GM23338 (cell line): ENCODE results near the gene GALNT7. TPM values are rescaled to one million over a fixed set of nuclear protein-coding genes. Genes with fewer than 3 reads are reported as not detected.

Experiments used
- EZH2phosphoT487 ChIP-seq: fragments of 200-600 bp; sonication (generic); IDR thresholded peaks from one replicate; pipeline ENCODE4 v1.8.1; 2018; ENCODE audit warnings: antibody characterized with exemption; ENCODE audit not compliant: unreplicated experiment
- JUNB ChIP-seq: IDR thresholded peaks from one replicate; pipeline ENCODE4 v1.6.1; 2016; ENCODE audit warnings: antibody characterized with exemption; ENCODE audit not compliant: unreplicated experiment
- polyA plus RNA-seq: library from polyadenylated mRNA; unstranded; fragments of >200 nt; fragmentation: Nextera tagmentation; extraction: Ambion mirVana; gene quantifications from 2 replicates; pipeline ENCODE4 v1.2.1, GENCODE V29; 2016
- total RNA-seq: library from RNA; depleted of rRNA; stranded (reverse); fragments of >200 nt; shearing (Covaris generic); gene quantifications from 2 replicates; pipeline ENCODE4 v1.2.3, GENCODE V29; 2014
- TF ChIP-seq, protein P1 (sequence below): fragments of 250-450 bp; sonication (Bioruptor Pico); IDR thresholded peaks from 2 replicates; pipeline ENCODE4 v1.5.0; 2020; ENCODE audit warnings: mild to moderate bottlenecking, moderate library complexity
- TF ChIP-seq, protein P2 (sequence below): IDR thresholded peaks from one replicate; pipeline ENCODE4 v1.6.1; 2018; ENCODE audit warnings: antibody characterized with exemption; ENCODE audit not compliant: unreplicated experiment
- TF ChIP-seq, protein P3 (sequence below), 2 experiments: fragments of 200-600 bp in 1 of 2; sonication (generic) in 1 of 2; conservative IDR thresholded peaks; 2 replicates each; pipeline versions ENCODE4 v1.5.1 to v1.6.1; 2016 to 2017; ENCODE audit warnings: antibody characterized with exemption in 2 of 2, low read depth in 2 of 2, mild to moderate bottlenecking in 2 of 2, moderate library complexity in 1 of 2

The GALNT7 gene
- total and polyA plus RNA-seq, 2 experiments from 2014 or later: 31.8 to 72.2 TPM

DNA sequence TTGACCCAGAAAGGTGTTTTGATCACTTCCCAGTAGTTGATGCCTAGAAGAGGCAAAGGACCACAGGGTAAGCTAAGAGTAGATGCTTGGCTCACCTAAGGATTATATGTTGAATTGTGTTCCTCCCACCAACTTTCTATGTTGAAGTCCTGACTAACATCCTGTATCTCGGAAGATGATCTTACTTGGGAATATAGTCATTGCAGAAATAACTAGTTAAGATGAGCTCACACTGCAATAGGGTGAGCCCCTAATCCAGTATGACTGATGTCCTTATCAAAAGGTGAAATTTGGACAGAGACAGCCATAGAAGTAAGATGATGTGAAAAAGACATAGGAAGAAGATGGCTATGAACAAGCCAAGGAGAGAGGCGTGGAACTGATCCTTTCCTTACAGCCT, 168.9 kb downstream of the GALNT7 start (continued):
- TF ChIP-seq, protein P1, sequence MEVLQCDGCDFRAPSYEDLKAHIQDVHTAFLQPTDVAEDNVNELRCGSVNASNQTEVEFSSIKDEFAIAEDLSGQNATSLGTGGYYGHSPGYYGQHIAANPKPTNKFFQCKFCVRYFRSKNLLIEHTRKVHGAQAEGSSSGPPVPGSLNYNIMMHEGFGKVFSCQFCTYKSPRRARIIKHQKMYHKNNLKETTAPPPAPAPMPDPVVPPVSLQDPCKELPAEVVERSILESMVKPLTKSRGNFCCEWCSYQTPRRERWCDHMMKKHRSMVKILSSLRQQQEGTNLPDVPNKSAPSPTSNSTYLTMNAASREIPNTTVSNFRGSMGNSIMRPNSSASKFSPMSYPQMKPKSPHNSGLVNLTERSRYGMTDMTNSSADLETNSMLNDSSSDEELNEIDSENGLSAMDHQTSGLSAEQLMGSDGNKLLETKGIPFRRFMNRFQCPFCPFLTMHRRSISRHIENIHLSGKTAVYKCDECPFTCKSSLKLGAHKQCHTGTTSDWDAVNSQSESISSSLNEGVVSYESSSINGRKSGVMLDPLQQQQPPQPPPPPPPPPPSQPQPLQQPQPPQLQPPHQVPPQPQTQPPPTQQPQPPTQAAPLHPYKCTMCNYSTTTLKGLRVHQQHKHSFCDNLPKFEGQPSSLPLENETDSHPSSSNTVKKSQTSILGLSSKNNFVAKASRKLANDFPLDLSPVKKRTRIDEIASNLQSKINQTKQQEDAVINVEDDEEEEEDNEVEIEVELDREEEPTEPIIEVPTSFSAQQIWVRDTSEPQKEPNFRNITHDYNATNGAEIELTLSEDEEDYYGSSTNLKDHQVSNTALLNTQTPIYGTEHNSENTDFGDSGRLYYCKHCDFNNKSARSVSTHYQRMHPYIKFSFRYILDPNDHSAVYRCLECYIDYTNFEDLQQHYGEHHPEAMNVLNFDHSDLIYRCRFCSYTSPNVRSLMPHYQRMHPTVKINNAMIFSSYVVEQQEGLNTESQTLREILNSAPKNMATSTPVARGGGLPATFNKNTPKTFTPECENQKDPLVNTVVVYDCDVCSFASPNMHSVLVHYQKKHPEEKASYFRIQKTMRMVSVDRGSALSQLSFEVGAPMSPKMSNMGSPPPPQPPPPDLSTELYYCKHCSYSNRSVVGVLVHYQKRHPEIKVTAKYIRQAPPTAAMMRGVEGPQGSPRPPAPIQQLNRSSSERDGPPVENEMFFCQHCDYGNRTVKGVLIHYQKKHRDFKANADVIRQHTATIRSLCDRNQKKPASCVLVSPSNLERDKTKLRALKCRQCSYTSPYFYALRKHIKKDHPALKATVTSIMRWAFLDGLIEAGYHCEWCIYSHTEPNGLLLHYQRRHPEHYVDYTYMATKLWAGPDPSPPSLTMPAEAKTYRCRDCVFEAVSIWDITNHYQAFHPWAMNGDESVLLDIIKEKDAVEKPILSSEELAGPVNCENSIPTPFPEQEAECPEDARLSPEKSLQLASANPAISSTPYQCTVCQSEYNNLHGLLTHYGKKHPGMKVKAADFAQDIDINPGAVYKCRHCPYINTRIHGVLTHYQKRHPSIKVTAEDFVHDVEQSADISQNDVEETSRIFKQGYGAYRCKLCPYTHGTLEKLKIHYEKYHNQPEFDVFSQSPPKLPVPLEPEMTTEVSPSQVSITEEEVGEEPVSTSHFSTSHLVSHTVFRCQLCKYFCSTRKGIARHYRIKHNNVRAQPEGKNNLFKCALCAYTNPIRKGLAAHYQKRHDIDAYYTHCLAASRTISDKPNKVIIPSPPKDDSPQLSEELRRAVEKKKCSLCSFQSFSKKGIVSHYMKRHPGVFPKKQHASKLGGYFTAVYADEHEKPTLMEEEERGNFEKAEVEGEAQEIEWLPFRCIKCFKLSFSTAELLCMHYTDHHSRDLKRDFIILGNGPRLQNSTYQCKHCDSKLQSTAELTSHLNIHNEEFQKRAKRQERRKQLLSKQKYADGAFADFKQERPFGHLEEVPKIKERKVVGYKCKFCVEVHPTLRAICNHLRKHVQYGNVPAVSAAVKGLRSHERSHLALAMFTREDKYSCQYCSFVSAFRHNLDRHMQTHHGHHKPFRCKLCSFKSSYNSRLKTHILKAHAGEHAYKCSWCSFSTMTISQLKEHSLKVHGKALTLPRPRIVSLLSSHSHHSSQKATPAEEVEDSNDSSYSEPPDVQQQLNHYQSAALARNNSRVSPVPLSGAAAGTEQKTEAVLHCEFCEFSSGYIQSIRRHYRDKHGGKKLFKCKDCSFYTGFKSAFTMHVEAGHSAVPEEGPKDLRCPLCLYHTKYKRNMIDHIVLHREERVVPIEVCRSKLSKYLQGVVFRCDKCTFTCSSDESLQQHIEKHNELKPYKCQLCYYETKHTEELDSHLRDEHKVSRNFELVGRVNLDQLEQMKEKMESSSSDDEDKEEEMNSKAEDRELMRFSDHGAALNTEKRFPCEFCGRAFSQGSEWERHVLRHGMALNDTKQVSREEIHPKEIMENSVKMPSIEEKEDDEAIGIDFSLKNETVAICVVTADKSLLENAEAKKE (CRISPR knock-in tag): no peak
- TF ChIP-seq EZH2phosphoT487 (no peak), JUNB (no peak)
- TF ChIP-seq, protein P2, sequence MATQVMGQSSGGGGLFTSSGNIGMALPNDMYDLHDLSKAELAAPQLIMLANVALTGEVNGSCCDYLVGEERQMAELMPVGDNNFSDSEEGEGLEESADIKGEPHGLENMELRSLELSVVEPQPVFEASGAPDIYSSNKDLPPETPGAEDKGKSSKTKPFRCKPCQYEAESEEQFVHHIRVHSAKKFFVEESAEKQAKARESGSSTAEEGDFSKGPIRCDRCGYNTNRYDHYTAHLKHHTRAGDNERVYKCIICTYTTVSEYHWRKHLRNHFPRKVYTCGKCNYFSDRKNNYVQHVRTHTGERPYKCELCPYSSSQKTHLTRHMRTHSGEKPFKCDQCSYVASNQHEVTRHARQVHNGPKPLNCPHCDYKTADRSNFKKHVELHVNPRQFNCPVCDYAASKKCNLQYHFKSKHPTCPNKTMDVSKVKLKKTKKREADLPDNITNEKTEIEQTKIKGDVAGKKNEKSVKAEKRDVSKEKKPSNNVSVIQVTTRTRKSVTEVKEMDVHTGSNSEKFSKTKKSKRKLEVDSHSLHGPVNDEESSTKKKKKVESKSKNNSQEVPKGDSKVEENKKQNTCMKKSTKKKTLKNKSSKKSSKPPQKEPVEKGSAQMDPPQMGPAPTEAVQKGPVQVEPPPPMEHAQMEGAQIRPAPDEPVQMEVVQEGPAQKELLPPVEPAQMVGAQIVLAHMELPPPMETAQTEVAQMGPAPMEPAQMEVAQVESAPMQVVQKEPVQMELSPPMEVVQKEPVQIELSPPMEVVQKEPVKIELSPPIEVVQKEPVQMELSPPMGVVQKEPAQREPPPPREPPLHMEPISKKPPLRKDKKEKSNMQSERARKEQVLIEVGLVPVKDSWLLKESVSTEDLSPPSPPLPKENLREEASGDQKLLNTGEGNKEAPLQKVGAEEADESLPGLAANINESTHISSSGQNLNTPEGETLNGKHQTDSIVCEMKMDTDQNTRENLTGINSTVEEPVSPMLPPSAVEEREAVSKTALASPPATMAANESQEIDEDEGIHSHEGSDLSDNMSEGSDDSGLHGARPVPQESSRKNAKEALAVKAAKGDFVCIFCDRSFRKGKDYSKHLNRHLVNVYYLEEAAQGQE: no peak
- TF ChIP-seq, protein P3, sequence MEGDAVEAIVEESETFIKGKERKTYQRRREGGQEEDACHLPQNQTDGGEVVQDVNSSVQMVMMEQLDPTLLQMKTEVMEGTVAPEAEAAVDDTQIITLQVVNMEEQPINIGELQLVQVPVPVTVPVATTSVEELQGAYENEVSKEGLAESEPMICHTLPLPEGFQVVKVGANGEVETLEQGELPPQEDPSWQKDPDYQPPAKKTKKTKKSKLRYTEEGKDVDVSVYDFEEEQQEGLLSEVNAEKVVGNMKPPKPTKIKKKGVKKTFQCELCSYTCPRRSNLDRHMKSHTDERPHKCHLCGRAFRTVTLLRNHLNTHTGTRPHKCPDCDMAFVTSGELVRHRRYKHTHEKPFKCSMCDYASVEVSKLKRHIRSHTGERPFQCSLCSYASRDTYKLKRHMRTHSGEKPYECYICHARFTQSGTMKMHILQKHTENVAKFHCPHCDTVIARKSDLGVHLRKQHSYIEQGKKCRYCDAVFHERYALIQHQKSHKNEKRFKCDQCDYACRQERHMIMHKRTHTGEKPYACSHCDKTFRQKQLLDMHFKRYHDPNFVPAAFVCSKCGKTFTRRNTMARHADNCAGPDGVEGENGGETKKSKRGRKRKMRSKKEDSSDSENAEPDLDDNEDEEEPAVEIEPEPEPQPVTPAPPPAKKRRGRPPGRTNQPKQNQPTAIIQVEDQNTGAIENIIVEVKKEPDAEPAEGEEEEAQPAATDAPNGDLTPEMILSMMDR (conservative IDR thresholded peaks at IDR 0.05; ENCODE audit: low read depth in 2 of 2): no peak
